IPS-11a (cell line): ENCODE measurements around the gene ERBB2.
"Not testable (repeated sequence)": the region's sequence is repeated elsewhere in the genome, so short reads cannot be mapped to it uniquely, and the experiment has no call there.

Experiments used
- H3K4me3 ChIP-seq: one replicate; pipeline ENCODE4 v1.5.1; 2013; ENCODE audit warnings: low read depth, low read length, control low read depth

The ERBB2 gene

GRCh38 chr17:39742126-39742855 is 42.4 kb downstream of the ERBB2 start:
- H3K4me3 ChIP-seq = no peak overlapping the region

- no peak overlapping the region for H3K4me3 ChIP-seq
Measured at GRCh38 chr17:39742856-39743436, 43.1 kb downstream of the ERBB2 start.

- no peak overlapping the region for H3K4me3 ChIP-seq
Measured at GRCh38 chr17:39744075-39744835, 44.4 kb downstream of the ERBB2 start.

GRCh38 chr17:39744836-39745215 is 45.0 kb downstream of the ERBB2 start:
- H3K4me3 ChIP-seq = no peak overlapping the region

- H3K4me3 ChIP-seq = no peak overlapping the region
Measured at GRCh38 chr17:39745335-39746144, 45.7 kb downstream of the ERBB2 start.

- no peak overlapping the region for H3K4me3 ChIP-seq
Measured at GRCh38 chr17:39746145-39746461, 46.2 kb downstream of the ERBB2 start.

- no peak overlapping the region for H3K4me3 ChIP-seq
Measured at GRCh38 chr17:39747745-39748144, 47.9 kb downstream of the ERBB2 start.

- H3K4me3 ChIP-seq = not testable (repeated sequence)
Measured at GRCh38 chr17:39748444-39749034, 48.7 kb downstream of the ERBB2 start.

- no peak overlapping the region for H3K4me3 ChIP-seq
Measured at GRCh38 chr17:39750131-39751015, 50.5 kb downstream of the ERBB2 start.

- H3K4me3 ChIP-seq = no peak overlapping the region
Measured at GRCh38 chr17:39751016-39751543, 51.2 kb downstream of the ERBB2 start.

GRCh38 chr17:39751637-39752036 is 51.8 kb downstream of the ERBB2 start:
- H3K4me3 ChIP-seq = no peak overlapping the region

GRCh38 chr17:39752241-39752881 is 52.5 kb downstream of the ERBB2 start:
- no peak overlapping the region for H3K4me3 ChIP-seq

- peak overlapping the region; percentile 62 for H3K4me3 ChIP-seq
Measured at GRCh38 chr17:39753514-39754160, 53.8 kb downstream of the ERBB2 start.

GRCh38 chr17:39754161-39754957 is 54.5 kb downstream of the ERBB2 start:
- H3K4me3 ChIP-seq = peak overlapping the region; percentile 62

GRCh38 chr17:39754958-39755553 is 55.2 kb downstream of the ERBB2 start:
- peak overlapping the region; percentile 62 for H3K4me3 ChIP-seq

GRCh38 chr17:39755554-39756379 is 55.9 kb downstream of the ERBB2 start:
- no peak overlapping the region for H3K4me3 ChIP-seq
